GM12892 (cell line): ENCODE results near the gene RBM20.

Experiments used
- POLR2A ChIP-seq: IDR thresholded peaks from 2 replicates; pipeline ENCODE4 v1.6.1; 2011; ENCODE audit warnings: low read depth, low read length, control low read depth
- TAF1 ChIP-seq: IDR thresholded peaks from 2 replicates; pipeline ENCODE4 v1.6.1; 2011; ENCODE audit warnings: low read depth, mild to moderate bottlenecking, control low read depth, low read length, borderline replicate concordance

GRCh38 chr10:110865809-110866482 is 221.8 kb downstream of the RBM20 start:
- no peak for TF ChIP-seq POLR2A
- TF ChIP-seq TAF1 = no peak
